H9 (cell line): Measurements from ENCODE around the gene HSPA4. TPM values are rescaled to one million over a fixed set of nuclear protein-coding genes. Genes with fewer than 3 reads are reported as not detected.

Source experiments
- DNase-seq: peaks from one replicate; pipeline ENCODE4 v3.0.0-alpha.2; 2017
- H2AFZ ChIP-seq: one replicate; pipeline ENCODE4 v1.6.1; 2013; ENCODE audit warnings: mild to moderate bottlenecking, low read length, control low read depth, moderate library complexity
- H2AK5ac ChIP-seq: 2 replicates; pipeline ENCODE4 v1.6.1; 2013; ENCODE audit warnings: low read length, control low read depth, mixed read lengths; ENCODE audit not compliant: insufficient read length
- H2BK120ac ChIP-seq: one replicate; pipeline ENCODE4 v1.6.1; 2013; ENCODE audit warnings: low read depth, mild to moderate bottlenecking, low read length, control low read depth, inconsistent platforms; ENCODE audit not compliant: poor library complexity, severe bottlenecking
- H2BK12ac ChIP-seq: 2 replicates; pipeline ENCODE4 v1.6.1; 2013; ENCODE audit warnings: low read length, control low read depth, mixed read lengths, low read depth; ENCODE audit not compliant: insufficient read length
- H2BK15ac ChIP-seq: 2 replicates; pipeline ENCODE4 v1.6.1; 2013; ENCODE audit warnings: low read depth, low read length, control low read depth
- H2BK20ac ChIP-seq: one replicate; pipeline ENCODE4 v1.6.1; 2013; ENCODE audit warnings: low read depth, mild to moderate bottlenecking, low read length, control low read depth, inconsistent platforms; ENCODE audit not compliant: poor library complexity, severe bottlenecking
- H2BK5ac ChIP-seq: 2 replicates; pipeline ENCODE4 v1.6.1; 2013; ENCODE audit warnings: low read length, control low read depth, mixed read lengths; ENCODE audit not compliant: insufficient read length
- H3K14ac ChIP-seq: 2 replicates; pipeline ENCODE4 v1.6.1; 2013; ENCODE audit warnings: low read length, control low read depth; ENCODE audit not compliant: insufficient read depth
- H3K18ac ChIP-seq: 2 replicates; pipeline ENCODE4 v1.6.1; 2013; ENCODE audit warnings: low read depth, mild to moderate bottlenecking, mixed read lengths, low read length, control low read depth; ENCODE audit not compliant: insufficient read length
- H3K23ac ChIP-seq: 2 replicates; pipeline ENCODE4 v1.6.1; 2013; ENCODE audit warnings: low read length, control low read depth, mixed read lengths, low read depth; ENCODE audit not compliant: insufficient read length
- H3K23me2 ChIP-seq: 2 replicates; pipeline ENCODE4 v1.6.1; 2013; ENCODE audit warnings: low read depth, mild to moderate bottlenecking, mixed read lengths, low read length, control low read depth; ENCODE audit not compliant: insufficient read length, poor library complexity, severe bottlenecking
- H3K27ac ChIP-seq: 2 replicates; pipeline ENCODE4 v1.5.1; 2013; ENCODE audit warnings: low read length, control low read depth, mixed read lengths, low read depth; ENCODE audit not compliant: insufficient read length
- H3K27me3 ChIP-seq: 2 replicates; pipeline ENCODE4 v1.6.1; 2013; ENCODE audit warnings: low read length, control low read depth, inconsistent platforms; ENCODE audit not compliant: insufficient read depth
- H3K4ac ChIP-seq: 2 replicates; pipeline ENCODE4 v1.6.1; 2013; ENCODE audit warnings: low read depth, mild to moderate bottlenecking, control low read depth, inconsistent platforms, low read length, moderate library complexity
- H3K4me1 ChIP-seq: 2 replicates; pipeline ENCODE4 v1.6.1; 2013; ENCODE audit warnings: low read length, control low read depth, inconsistent platforms; ENCODE audit not compliant: insufficient read depth
- H3K4me2 ChIP-seq: 2 replicates; pipeline ENCODE4 v1.6.1; 2013; ENCODE audit warnings: low read length, control low read depth, mixed read lengths; ENCODE audit not compliant: insufficient read length, insufficient read depth
- H3K56ac ChIP-seq: 2 replicates; pipeline ENCODE4 v1.6.1; 2013; ENCODE audit warnings: low read depth, mild to moderate bottlenecking, mixed read lengths, low read length, control low read depth; ENCODE audit not compliant: insufficient read length
- H3K79me1 ChIP-seq: 2 replicates; pipeline ENCODE4 v1.6.1; 2013; ENCODE audit warnings: low read depth, mild to moderate bottlenecking, moderate library complexity, low read length, control low read depth, inconsistent platforms; ENCODE audit not compliant: insufficient read depth, poor library complexity, severe bottlenecking
- H3K79me2 ChIP-seq: 2 replicates; pipeline ENCODE4 v1.6.1; 2013; ENCODE audit warnings: low read length, control low read depth, inconsistent platforms; ENCODE audit not compliant: insufficient read depth
- H3K9ac ChIP-seq: 2 replicates; pipeline ENCODE4 v1.6.1; 2013; ENCODE audit warnings: low read length, control low read depth, mixed read lengths; ENCODE audit not compliant: insufficient read length; ENCODE audit errors: extremely low read depth
- H3K9me3 ChIP-seq: one replicate; pipeline ENCODE4 v1.6.1; 2013; ENCODE audit warnings: low read depth, low read length, inconsistent platforms; ENCODE audit not compliant: control insufficient read depth
- H3T11ph ChIP-seq: one replicate; pipeline ENCODE4 v1.6.1; 2013; ENCODE audit warnings: mild to moderate bottlenecking, low read length, control low read depth, inconsistent platforms
- H4K20me1 ChIP-seq: one replicate; pipeline ENCODE4 v1.6.1; 2013; ENCODE audit not compliant: control insufficient read depth, insufficient read length, insufficient read depth
- H4K5ac ChIP-seq: 2 replicates; pipeline ENCODE4 v1.6.1; 2013; ENCODE audit warnings: low read depth, mild to moderate bottlenecking, mixed read lengths, low read length, control low read depth; ENCODE audit not compliant: insufficient read length
- H4K8ac ChIP-seq: replicated peaks from 2 replicates; pipeline ENCODE4 v1.6.1; 2013; ENCODE audit warnings: low read length, control low read depth, mixed read lengths, low read depth; ENCODE audit not compliant: insufficient read length
- H4K91ac ChIP-seq: 2 replicates; pipeline ENCODE4 v1.6.1; 2013; ENCODE audit warnings: low read depth, mild to moderate bottlenecking, moderate library complexity, mixed read lengths, low read length, control low read depth; ENCODE audit not compliant: insufficient read length
- H3K27ac Mint-ChIP-seq, 3 experiments: 2 replicates in 2 of 3; 3 replicates in 1 of 3; pipeline ENCODE4 v1.8.0; 2020 to 2021; ENCODE audit warnings: mixed read lengths in 3 of 3, mild to moderate bottlenecking in 1 of 3, moderate library complexity in 1 of 3
- H3K27me3 Mint-ChIP-seq: 2 replicates; pipeline ENCODE4 v1.8.0; 2021; ENCODE audit warnings: low read depth, mild to moderate bottlenecking, moderate library complexity, mixed read lengths
- H3K36me3 Mint-ChIP-seq, 3 experiments: 2 replicates in 2 of 3; 3 replicates in 1 of 3; pipeline ENCODE4 v1.8.0; 2020 to 2021; ENCODE audit warnings: low read depth in 3 of 3, mixed read lengths in 3 of 3; ENCODE audit not compliant: insufficient read depth in 1 of 3
- H3K4me1 Mint-ChIP-seq, 2 experiments: 2 replicates each; pipeline ENCODE4 v1.8.0; 2020; ENCODE audit warnings: mixed read lengths in 2 of 2
- H3K4me3 Mint-ChIP-seq, 2 experiments: 2 replicates in 1 of 2; 3 replicates in 1 of 2; pipeline ENCODE4 v1.8.0; 2020 to 2021; ENCODE audit warnings: mild to moderate bottlenecking in 2 of 2, mixed read lengths in 2 of 2, moderate library complexity in 1 of 2
- H3K9me3 Mint-ChIP-seq, 2 experiments: 2 replicates in 1 of 2; 3 replicates in 1 of 2; pipeline ENCODE4 v1.8.0; 2020; ENCODE audit warnings: mild to moderate bottlenecking in 2 of 2, mixed read lengths in 2 of 2, moderate library complexity in 1 of 2
- WGBS: extraction: QIAGEN DNeasy Blood & Tissue Kit; methylation state at CpG from one replicate; pipeline ENCODE4 v1.1.7; 2013; ENCODE audit warnings: missing lambda C conversion rate, low lambda C conversion rate, mixed read lengths; ENCODE audit not compliant: insufficient read length; ENCODE audit errors: extremely low coverage; 5-methylcytosine and 5-hydroxymethylcytosine counted together
- total RNA-seq: library from RNA; stranded (reverse); gene quantifications from 2 replicates; pipeline ENCODE4 v1.2.1, GENCODE V29; 2021
- TF ChIP-seq, protein P1 (sequence below): fragments of 200-600 bp; sonication (generic); conservative IDR thresholded peaks from 3 replicates; pipeline ENCODE4 v1.8.0; 2021; ENCODE audit warnings: antibody characterized with exemption, mild to moderate bottlenecking

The HSPA4 gene
- total RNA-seq, 1 experiment from 2014 or later = 293 TPM

- Histone ChIP-seq H3K4me2 (no peak overlapping the region), H4K91ac (no peak overlapping the region), H3K79me2 (no peaks in the 10 kb centered on the region), H3K18ac (no peak overlapping the region), H4K5ac (no peak overlapping the region), H2AFZ (no peak overlapping the region), H2BK120ac (no peak overlapping the region), H3K23me2 (no peaks in the 10 kb centered on the region), H3T11ph (no peak overlapping the region), H3K9me3 (no peaks in the 10 kb centered on the region), H3K27ac (no peak overlapping the region), H2BK5ac (no peak overlapping the region), H3K9ac (no peak overlapping the region), H4K20me1 (no peaks in the 10 kb centered on the region), H3K79me1 (no peaks in the 10 kb centered on the region), H4K8ac (no peak overlapping the region), H3K4ac (no peak overlapping the region), H2BK12ac (no peak overlapping the region), H3K4me1 (no peaks in the 10 kb centered on the region), H3K56ac (no peak overlapping the region), H3K14ac (no peak overlapping the region), H3K23ac (no peak overlapping the region), H2BK15ac (no peak overlapping the region), H2AK5ac (no peak overlapping the region), H2BK20ac (no peak overlapping the region), H3K27me3 (no peaks in the 10 kb centered on the region; the same call in 1 of the 2 replicates)
- peaks cover 6 to 7% of the 10 kb centered on the region in 2 experiments; a peak in 3 of 4 replicates for H3K4me1 Mint-ChIP-seq
- no peak for DNase-seq
- peaks cover 0 to 6% (median 4%) of the 10 kb centered on the region in 3 experiments; a peak in 4 of 7 replicates for H3K36me3 Mint-ChIP-seq
- H3K9me3 Mint-ChIP-seq = peaks cover 8 to 11% of the 10 kb centered on the region in 2 experiments; a peak in 4 of 5 replicates
- H3K27ac Mint-ChIP-seq = no peak overlapping the region
- H3K27me3 Mint-ChIP-seq = peaks cover 1% of the 10 kb centered on the region; the same call in 1 of the 2 replicates
- WGBS = no CpG with 5 or more reads among the region's 11 CpGs
- TF ChIP-seq, protein P1, sequence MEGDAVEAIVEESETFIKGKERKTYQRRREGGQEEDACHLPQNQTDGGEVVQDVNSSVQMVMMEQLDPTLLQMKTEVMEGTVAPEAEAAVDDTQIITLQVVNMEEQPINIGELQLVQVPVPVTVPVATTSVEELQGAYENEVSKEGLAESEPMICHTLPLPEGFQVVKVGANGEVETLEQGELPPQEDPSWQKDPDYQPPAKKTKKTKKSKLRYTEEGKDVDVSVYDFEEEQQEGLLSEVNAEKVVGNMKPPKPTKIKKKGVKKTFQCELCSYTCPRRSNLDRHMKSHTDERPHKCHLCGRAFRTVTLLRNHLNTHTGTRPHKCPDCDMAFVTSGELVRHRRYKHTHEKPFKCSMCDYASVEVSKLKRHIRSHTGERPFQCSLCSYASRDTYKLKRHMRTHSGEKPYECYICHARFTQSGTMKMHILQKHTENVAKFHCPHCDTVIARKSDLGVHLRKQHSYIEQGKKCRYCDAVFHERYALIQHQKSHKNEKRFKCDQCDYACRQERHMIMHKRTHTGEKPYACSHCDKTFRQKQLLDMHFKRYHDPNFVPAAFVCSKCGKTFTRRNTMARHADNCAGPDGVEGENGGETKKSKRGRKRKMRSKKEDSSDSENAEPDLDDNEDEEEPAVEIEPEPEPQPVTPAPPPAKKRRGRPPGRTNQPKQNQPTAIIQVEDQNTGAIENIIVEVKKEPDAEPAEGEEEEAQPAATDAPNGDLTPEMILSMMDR = no peak
- H3K4me3 Mint-ChIP-seq = no peak overlapping the region
Observed at GRCh38 chr5:133145436-133146170, 93.8 kb downstream of the HSPA4 start.
